CD4-positive, alpha-beta T cell treated with Interleukin-10 for 1 hour (primary cell): ENCODE measurements around the gene AMPD2.

ENCODE experiments used
- DNase-seq: peaks from one replicate; pipeline ENCODE4 v3.0.0-alpha.2; 2020

The AMPD2 gene

GRCh38 chr1:109617291-109617801 is 2.3 kb upstream of the AMPD2 start:
- peak; percentile 28 for DNase-seq

- DNase-seq, result no peak
Measured at GRCh38 chr1:109618661-109619575, 719 bp upstream of the AMPD2 start.

- no peak for DNase-seq
Measured at GRCh38 chr1:109620401-109620791, 759 bp downstream of the AMPD2 start.

DNA sequence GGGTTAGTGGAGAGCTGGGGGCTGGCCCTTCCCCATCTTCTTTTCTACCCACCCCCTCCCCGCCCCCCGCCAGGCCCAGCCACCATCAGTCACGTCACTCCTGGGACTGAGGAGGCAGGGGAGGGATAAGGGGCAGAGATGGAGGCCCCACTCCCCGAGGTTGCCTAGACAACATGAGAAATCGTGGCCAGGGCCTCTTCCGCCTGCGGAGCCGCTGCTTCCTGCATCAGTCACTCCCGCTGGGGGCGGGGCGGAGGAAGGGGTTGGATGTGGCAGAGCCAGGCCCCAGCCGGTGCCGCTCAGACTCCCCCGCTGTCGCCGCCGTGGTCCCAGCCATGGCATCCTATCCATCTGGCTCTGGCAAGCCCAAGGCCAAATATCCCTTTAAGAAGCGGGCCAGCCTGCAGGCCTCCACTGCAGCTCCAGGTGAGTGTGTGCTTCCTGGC is 1.2 kb downstream of the AMPD2 start:
- DNase-seq, result peak; percentile 97

DNA sequence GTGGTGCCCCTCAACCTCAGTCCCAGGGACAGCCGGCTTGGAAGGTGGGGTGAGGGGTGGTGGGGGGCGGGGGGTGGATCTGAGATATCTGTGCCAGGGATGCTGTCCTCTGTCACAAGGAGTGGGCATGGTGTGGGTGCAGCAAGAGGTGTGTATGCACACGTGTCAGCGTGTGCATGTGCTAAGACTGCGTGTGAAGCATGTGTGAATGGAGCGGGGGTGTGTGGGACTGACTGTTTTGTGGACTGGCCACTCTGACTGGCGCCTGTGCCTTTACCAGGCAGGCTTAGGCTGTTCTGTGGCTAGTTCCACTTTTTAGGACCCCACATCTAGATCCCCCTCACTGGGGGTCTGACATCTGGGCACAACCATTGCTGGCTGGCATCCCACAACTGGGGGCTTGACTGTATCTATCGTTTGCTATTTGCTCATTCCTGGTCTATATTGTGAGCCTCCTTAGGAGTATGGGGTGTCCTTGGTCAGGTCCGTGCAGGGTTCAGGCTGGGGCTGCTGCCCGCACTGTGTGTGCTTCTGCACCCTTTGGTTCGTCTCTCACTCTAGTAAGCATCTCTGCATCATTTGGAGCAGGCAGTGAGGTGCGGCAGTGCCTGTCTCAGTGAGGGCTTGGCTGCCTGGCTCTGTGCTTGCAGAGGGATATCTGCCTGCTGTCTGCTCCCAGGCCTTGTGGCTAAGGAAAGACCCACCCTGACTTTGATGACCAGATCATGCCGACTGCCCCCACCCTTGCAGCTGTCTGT is 1.9 kb downstream of the AMPD2 start:
- DNase-seq, result no peak

DNA sequence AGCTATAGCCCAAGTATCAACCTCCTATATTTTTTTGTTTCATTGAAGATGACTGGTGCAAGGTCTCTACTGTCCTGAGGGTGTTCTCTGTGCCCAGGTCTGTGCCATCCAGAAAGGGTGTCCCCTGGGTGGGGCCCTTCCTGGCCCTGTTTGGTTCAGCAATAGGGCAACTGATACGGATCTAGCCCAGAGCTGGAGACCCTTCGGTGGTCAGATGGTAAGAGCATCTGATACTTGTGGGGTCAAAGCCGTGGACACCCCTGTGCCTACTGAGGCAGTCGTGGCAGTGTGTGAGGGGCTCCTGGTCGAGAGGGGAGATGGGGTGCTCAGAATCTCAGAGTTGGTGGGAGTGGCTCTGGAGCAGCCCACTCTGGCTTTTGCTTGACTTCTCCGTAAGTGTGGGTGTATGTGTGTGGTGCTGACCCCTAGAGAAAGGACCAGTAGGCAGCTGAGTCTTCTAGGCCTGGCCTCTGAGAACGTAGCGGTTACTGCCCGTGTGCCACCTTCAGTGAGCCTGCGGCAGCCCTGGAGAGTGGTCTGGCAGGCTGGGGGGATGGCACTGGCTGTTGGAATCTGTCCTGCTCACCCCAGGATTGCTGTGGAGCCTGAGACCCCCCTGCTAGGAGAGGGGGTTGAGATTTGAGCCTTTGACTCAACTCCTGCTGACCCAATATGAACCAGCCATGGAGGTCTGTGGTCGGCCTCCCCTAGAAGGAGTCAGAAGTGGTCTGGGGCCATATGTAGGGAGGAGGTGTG is 2.7 kb downstream of the AMPD2 start:
- DNase-seq, result no peak

GRCh38 chr1:109622895-109623294 is 3.3 kb downstream of the AMPD2 start:
- no peak for DNase-seq

DNA sequence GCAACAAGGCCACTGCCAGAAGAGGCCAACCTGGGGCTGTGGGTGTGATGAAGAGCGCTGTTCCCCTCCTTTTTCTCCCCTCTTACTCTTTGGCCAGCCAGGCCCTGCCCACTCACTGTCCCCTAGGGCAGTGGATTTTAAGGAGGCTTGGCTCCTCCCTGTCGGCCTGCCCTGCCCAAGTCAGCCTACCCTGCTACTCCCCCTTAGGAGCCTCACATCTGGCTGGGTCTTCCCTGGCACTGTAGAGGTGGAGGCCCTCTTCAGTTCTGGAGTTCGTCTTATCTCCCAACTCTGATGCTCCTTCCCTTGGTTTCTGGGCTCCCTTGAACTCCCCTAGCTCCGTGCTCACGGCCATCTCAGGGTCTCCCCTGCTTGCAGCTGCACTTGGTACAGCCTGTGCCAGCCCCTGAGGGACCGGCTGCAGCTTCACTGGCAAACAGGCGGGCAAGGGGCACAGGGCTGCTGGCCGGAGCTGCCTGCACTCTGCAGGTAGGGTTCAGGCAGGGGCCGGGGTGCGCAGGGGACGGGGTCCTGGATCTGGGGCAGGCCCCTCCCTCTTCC is 4.0 kb downstream of the AMPD2 start:
- DNase-seq, result no peak

DNA sequence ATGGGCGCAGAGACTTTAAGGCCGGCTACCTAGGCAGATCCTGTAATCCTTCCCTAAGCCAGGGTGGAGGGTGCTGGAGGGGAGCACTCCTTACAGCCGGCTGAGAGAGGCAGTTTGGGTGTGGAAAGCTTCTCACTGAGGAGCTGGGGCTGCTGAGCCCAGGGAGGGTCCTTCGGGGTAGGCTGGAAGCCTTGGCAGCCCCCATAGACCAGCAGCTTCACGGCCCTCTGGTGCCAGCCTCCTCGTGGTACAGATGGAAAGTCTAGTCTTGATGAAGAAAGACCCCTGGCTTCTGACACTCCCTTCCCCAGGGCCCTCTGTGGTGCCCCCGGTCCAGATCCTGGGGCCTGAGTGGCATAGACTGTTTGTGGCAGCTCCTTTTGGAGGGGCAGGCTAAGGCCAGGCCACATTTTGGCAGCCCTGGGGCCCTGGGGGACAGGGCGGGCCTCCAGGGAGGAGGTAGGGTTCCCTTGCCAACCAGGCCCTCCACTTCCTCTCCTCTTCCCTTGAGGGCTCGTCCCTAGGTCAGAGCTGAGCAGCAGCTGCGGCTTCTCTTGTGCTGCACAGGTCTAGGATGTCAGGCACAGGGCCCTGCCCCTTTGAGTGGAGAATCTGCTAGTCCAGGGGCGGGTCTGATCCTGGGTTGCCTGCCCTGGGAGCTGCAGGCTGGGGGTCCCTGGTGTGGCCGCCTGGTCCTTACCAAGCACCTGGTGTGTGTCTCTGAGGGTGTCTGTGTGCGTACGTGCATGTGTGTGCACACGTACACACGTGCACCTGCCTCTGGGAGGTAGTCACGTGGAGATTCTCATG is 4.8 kb downstream of the AMPD2 start:
- no peak for DNase-seq

DNA sequence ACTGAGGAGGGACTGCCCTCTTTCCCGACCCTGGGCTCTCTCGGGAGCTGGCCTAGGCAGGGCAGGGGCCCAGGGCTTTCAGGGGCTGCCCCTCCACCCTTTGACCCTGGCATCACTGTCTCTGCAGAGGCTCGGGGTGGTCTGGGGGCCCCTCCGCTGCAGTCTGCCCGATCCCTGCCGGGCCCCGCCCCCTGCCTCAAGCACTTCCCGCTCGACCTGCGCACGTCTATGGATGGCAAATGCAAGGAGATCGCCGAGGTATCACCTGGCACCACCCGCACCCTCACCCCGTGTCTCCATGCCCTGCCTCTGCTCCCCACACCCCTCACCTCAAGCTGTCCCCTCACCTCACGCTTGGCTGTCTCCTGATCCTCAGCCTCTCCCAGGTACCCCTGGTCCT is 5.5 kb downstream of the AMPD2 start:
- DNase-seq, result no peak

- DNase-seq, result no peak
Measured at GRCh38 chr1:109625601-109626560, 6.2 kb downstream of the AMPD2 start.

DNA sequence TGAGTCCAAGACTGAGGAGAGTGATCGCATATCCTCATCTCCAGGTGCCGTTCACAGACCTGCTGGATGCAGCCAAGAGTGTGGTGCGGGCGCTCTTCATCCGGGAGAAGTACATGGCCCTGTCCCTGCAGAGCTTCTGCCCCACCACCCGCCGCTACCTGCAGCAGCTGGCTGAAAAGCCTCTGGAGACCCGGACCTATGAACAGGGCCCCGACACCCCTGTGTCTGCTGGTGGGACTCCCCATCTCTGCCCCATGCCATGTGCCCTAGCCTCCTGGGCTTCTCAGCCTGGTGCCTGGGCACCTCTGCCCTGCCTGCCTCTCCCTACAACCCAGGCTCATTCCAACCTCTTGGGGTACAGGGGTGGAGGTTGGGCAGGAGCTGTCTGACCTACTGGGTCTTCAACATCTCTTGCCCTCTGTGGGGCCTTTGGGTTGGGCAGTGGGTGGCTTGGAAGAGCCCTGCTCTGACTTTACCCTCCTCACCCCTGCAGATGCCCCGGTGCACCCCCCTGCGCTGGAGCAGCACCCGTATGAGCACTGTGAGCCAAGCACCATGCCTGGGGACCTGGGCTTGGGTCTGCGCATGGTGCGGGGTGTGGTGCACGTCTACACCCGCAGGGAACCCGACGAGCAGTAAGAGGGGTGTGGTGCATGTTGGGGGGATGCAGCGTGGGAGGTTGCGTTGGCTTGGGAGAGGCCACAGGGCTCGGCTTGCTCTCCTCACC is 7.2 kb downstream of the AMPD2 start:
- DNase-seq, result no peak

- DNase-seq, result no peak
Measured at GRCh38 chr1:109627692-109628399, 8.2 kb downstream of the AMPD2 start.

DNA sequence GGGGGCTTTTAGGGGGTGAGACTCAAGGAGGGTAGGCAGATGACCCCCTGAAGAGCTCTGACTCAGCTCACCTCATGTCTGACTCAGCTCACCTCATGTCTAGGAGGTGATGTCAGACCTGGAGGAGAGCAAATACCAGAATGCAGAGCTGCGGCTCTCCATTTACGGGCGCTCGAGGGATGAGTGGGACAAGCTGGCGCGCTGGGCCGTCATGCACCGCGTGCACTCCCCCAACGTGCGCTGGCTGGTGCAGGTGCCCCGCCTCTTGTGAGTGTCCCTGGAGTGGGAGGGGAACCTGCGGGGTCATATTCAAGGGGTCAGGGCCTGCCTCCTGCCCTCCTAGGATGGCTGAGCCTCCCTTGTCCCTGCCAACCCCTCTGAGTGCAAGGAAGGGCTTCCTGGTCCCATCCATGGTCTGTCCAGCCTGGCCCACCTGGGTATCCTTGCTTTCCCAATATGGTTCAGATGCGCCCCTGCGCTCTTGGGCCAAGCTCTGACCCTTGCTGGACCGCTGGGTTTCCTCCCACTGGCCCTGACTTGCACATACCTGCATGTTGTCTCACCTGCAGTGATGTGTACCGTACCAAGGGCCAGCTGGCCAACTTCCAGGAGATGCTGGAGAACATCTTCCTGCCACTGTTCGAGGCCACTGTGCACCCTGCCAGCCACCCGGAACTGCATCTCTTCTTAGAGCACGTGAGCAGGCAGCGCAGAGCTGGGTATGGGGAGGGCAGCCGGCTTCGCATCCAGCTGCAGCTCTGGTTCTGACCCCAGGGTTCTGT is 9.1 kb downstream of the AMPD2 start:
- DNase-seq, result no peak

DNA sequence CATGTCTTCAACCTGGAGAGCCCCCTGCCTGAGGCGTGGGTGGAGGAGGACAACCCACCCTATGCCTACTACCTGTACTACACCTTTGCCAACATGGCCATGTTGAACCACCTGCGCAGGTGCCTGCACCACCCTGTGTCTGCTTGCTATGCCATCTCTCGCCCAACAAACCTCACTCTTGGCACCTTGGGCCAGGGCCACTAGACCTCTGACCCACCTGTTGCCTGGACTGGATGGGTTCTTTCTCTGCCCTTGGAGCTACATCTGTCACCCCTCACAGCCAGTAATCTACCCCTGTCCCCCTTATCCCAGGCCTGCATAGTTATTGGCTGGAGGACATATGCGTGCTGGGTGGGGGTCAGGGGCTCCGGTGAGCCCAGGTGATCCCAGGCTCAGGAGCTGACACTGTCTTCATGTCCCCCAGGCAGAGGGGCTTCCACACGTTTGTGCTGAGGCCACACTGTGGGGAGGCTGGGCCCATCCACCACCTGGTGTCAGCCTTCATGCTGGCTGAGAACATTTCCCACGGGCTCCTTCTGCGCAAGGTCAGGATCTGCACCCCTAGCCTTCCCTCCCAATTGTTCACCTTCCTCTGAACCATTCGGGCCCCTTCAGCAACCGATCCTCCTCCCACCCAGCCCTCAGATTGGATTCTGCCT is 9.9 kb downstream of the AMPD2 start:
- no peak for DNase-seq

DNA sequence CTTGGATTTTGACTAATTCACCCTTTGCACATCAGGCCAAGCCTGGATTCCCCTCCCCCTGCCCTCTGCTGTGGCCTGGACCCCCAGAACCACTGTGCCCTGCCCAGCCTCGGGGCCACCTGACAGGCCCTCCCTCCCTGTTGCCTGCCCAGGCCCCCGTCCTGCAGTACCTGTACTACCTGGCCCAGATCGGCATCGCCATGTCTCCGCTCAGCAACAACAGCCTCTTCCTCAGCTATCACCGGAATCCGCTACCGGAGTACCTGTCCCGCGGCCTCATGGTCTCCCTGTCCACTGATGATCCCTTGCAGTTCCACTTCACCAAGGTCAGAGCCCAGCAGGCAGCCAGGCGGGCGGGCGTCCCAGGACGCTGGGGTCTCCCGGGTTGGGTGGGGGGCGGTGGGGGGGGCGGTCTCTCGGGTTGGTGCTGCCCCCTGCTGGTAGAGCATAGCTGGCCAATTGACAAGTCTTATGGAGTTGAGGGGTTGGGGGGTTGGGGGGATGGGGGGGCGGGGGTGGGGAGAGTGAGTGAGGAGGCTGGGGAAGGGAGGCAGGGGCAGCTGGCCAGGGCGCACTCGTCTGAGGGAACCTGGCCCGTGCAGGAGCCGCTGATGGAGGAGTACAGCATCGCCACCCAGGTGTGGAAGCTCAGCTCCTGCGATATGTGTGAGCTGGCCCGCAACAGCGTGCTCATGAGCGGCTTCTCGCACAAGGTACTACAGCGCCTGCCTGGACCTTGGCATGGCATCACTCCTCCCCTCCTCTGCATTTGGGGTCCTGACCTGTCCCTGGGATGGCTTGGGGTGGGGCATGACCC is 10.7 kb downstream of the AMPD2 start:
- DNase-seq, result peak; percentile 39
